Hypothalamus (tissue), 51 donors: ENCODE measurements around the gene CNOT6L.

Experiments
- DNase-seq, 51 donors: peaks; one replicate each; lab custom pipeline; 2025; lab: John Stamatoyannopoulos, UW

The CNOT6L gene

GRCh38 chr4:77820649-77821561 is 1.7 kb upstream of the CNOT6L start:
- peak in 5 of 51 donors; percentile 4 to 68 (median 12) for DNase-seq

GRCh38 chr4:77819843-77820648 is 878 bp upstream of the CNOT6L start:
- peak; percentile 57 to 96 (median 88) for DNase-seq

- DNase-seq, result peak in 21 of 51 donors; percentile 13 to 68 (median 42)
These were observed 255 bp upstream of the CNOT6L start for GRCh38 chr4:77819404-77819842.

- peak in 46 of 51 donors; percentile 1 to 86 (median 36) for DNase-seq
These were observed 1.0 kb downstream of the CNOT6L start for GRCh38 chr4:77818073-77818601.

GRCh38 chr4:77817304-77818072 is 1.7 kb downstream of the CNOT6L start:
- DNase-seq, result peak in 1 of 51 donors; percentile 13

GRCh38 chr4:77816546-77816945 is 2.6 kb downstream of the CNOT6L start:
- DNase-seq, result no peak

GRCh38 chr4:77815636-77816035 is 3.5 kb downstream of the CNOT6L start:
- DNase-seq, result no peak

- DNase-seq, result no peak
These were observed 13.3 kb downstream of the CNOT6L start for GRCh38 chr4:77805840-77806239.

GRCh38 chr4:77804471-77804870 is 14.7 kb downstream of the CNOT6L start:
- no peak for DNase-seq

GRCh38 chr4:77802402-77802801 is 16.8 kb downstream of the CNOT6L start:
- DNase-seq, result no peak

GRCh38 chr4:77801260-77801608 is 17.9 kb downstream of the CNOT6L start:
- no peak for DNase-seq

GRCh38 chr4:77800483-77801259 is 18.5 kb downstream of the CNOT6L start:
- DNase-seq, result no peak

GRCh38 chr4:77800077-77800476 is 19.1 kb downstream of the CNOT6L start:
- no peak for DNase-seq

GRCh38 chr4:77798385-77798784 is 20.8 kb downstream of the CNOT6L start:
- DNase-seq, result no peak

GRCh38 chr4:77797239-77797638 is 21.9 kb downstream of the CNOT6L start:
- no peak for DNase-seq

- no peak for DNase-seq
These were observed 23.8 kb downstream of the CNOT6L start for GRCh38 chr4:77795326-77795725.

- no peak for DNase-seq
These were observed 29.0 kb downstream of the CNOT6L start for GRCh38 chr4:77790146-77790545.

- DNase-seq, result no peak
These were observed 30.2 kb downstream of the CNOT6L start for GRCh38 chr4:77788990-77789389.

GRCh38 chr4:77787969-77788368 is 31.2 kb downstream of the CNOT6L start:
- DNase-seq, result no peak

- no peak for DNase-seq
These were observed 33.5 kb downstream of the CNOT6L start for GRCh38 chr4:77785669-77786068.
